ENCODE results near the gene PSG2. TPM values are rescaled to one million over a fixed set of nuclear protein-coding genes. Genes with fewer than 3 reads are reported as not detected.
"Not testable (repeated sequence)": the region's sequence is repeated elsewhere in the genome, so short reads cannot be mapped to it uniquely, and the experiment has no call there.

PSG2 gene
- not detected for total RNA-seq

DNA sequence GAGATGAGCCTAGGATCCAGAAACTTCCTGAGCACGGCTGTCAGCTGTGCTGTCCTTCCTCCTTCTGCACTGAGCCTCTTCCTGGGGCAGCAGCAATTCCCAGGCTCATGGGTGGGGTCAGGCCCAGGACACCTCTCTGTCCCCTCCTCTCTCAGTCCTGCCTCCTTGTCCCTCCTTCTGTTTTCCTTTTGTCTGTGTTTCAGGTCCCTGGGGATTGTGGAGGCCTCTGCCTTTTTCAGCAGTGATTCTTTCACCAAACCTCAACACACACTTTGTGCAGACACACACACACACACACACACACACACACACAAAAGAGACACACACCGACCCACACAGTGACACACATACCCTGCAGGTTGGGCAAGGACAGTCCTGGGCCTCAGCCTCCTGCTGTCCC lies at the start of gene PSG2:
Gene PSG2, minus strand, starts transcription at position 101 of the 400 bp plus-strand sequence. CDS start 132 bp downstream, outside the sequence.
- H3K9me3 Mint-ChIP-seq (ENCODE audit: low read depth); intact Hi-C loops (cut with DNase I, micrococcal nuclease); DNase-seq; POLR2A ChIA-PET; H3K4me3 Mint-ChIP-seq; H3K27me3 Mint-ChIP-seq; CTCF ChIA-PET; H3K4me1 Mint-ChIP-seq; ATAC-seq; H3K27ac Mint-ChIP-seq; H3K36me3 Mint-ChIP-seq (ENCODE audit: low read depth): not testable (repeated sequence)

DNA sequence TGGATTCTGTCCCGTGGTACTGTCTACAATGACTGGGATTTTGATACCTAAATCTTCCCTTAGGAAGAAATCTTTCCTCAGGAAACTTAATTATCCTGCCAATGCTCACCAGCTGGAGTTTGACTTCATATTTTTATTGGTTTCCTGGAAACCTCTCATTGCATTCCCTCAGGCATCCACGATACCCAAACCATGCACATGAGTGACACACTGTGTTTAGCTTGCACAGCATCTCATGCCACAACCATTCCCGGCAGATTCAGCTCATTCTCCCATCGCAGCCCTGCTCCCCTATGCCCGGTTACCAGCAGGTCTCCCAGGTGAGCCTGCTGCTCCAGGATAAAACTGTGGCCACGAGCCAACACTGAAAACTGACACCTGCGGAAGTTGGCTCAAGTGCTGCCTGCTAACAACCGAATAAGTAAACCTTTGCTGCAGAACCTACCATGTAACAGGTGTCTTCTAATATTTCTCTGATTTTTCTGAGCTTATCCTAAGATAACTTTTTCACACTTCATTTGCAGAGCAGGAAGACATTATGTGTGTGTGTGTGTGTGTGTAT lies 48.9 kb upstream of the PSG2 start:
- H3K36me3 Mint-ChIP-seq (ENCODE audit: low read depth); intact Hi-C loops (cut with DNase I, micrococcal nuclease); DNase-seq; H3K27ac Mint-ChIP-seq; CTCF ChIA-PET; H3K9me3 Mint-ChIP-seq (ENCODE audit: low read depth); POLR2A ChIA-PET; H3K4me3 Mint-ChIP-seq; H3K27me3 Mint-ChIP-seq; ATAC-seq; H3K4me1 Mint-ChIP-seq: not testable (repeated sequence)

- ATAC-seq; H3K27ac Mint-ChIP-seq; H3K4me1 Mint-ChIP-seq; H3K36me3 Mint-ChIP-seq (ENCODE audit: low read depth); intact Hi-C loops (cut with DNase I, micrococcal nuclease); H3K9me3 Mint-ChIP-seq (ENCODE audit: low read depth); H3K27me3 Mint-ChIP-seq; POLR2A ChIA-PET; CTCF ChIA-PET; H3K4me3 Mint-ChIP-seq; DNase-seq: not testable (repeated sequence)
Observed at GRCh38 chr19:43129197-43129596, 46.7 kb upstream of the PSG2 start.

- H3K36me3 Mint-ChIP-seq (ENCODE audit: low read depth); H3K9me3 Mint-ChIP-seq (ENCODE audit: low read depth); intact Hi-C loops (cut with DNase I, micrococcal nuclease); H3K4me3 Mint-ChIP-seq; DNase-seq; H3K27me3 Mint-ChIP-seq; H3K27ac Mint-ChIP-seq; ATAC-seq; H3K4me1 Mint-ChIP-seq; POLR2A ChIA-PET: not testable (repeated sequence)
- CTCF ChIA-PET, result interaction anchor here (1.1 kb wide), 1 partner anchor 32 kb away, joined by 3 read pairs; no protein-coding TSS in a partner anchor
Observed at GRCh38 chr19:43127336-43127735, 44.8 kb upstream of the PSG2 start.

DNA sequence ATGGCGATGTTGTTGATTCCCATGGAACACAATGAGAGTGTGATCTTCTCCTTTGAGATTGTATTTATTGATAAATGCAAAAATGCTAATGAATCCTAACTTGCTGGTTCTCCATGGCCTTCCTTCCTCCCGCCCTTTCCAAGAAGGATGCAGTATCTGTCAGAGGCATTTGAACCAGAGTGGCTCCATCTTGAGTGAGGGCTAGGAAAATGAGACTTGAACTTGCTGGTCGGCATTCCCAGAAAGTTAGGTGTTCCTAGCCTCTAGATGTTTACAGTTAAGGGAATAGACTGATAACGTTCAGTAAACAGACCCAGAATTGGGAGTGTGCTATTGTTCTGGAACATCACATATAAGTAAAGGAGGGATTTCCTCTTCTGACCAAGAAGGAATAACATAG lies 44.2 kb upstream of the PSG2 start:
- Mint-ChIP-seq H3K27me3 (peaks cover 2% of the 10 kb centered on the region), H3K9me3 (ENCODE audit: low read depth) (peaks cover 3% of the 10 kb centered on the region), H3K4me1 (no peaks in the 10 kb centered on the region), H3K4me3 (no peak overlapping the region), H3K27ac (no peak overlapping the region), H3K36me3 (ENCODE audit: low read depth) (no peaks in the 10 kb centered on the region)
- ChIA-PET POLR2A (no interaction called here), CTCF (no interaction called here)
- DNase-seq, result no peak
- intact Hi-C loops (cut with DNase I, micrococcal nuclease), result no loop called here
- no peak for ATAC-seq

- ATAC-seq, result no peak
Observed at GRCh38 chr19:43124360-43124759, 41.9 kb upstream of the PSG2 start.

GRCh38 chr19:43120433-43121026 lies 38.0 kb upstream of the PSG2 start:
- H3K36me3 Mint-ChIP-seq (ENCODE audit: low read depth); ATAC-seq; H3K27me3 Mint-ChIP-seq; CTCF ChIA-PET; H3K27ac Mint-ChIP-seq; H3K4me1 Mint-ChIP-seq; H3K4me3 Mint-ChIP-seq; DNase-seq; intact Hi-C loops (cut with DNase I, micrococcal nuclease): not testable (repeated sequence)
- POLR2A ChIA-PET, result interaction anchor here (0.7 kb wide), 1 partner anchor 30 kb away, joined by 3 read pairs; no protein-coding TSS in a partner anchor
- peaks cover 13% of the 10 kb centered on the region for H3K9me3 Mint-ChIP-seq (ENCODE audit: low read depth)

More at GRCh38 chr19:43124360-43124759, 41.9 kb upstream of the PSG2 start:
- no peak for DNase-seq
- Mint-ChIP-seq H3K4me3 (no peak overlapping the region), H3K9me3 (ENCODE audit: low read depth) (peaks cover 2% of the 10 kb centered on the region), H3K27me3 (peaks cover 2% of the 10 kb centered on the region), H3K4me1 (no peaks in the 10 kb centered on the region), H3K36me3 (ENCODE audit: low read depth) (no peaks in the 10 kb centered on the region), H3K27ac (no peak overlapping the region)
- ChIA-PET POLR2A (no interaction called here), CTCF (no interaction called here)
- intact Hi-C loops (cut with DNase I, micrococcal nuclease), result no loop called here

- ATAC-seq; intact Hi-C loops (cut with DNase I, micrococcal nuclease): not testable (repeated sequence)
Observed at GRCh38 chr19:43119526-43119925, 37.0 kb upstream of the PSG2 start.

GRCh38 chr19:43116421-43116820 lies 33.9 kb upstream of the PSG2 start:
- H3K36me3 Mint-ChIP-seq (ENCODE audit: low read depth); H3K4me3 Mint-ChIP-seq; intact Hi-C loops (cut with DNase I, micrococcal nuclease); ATAC-seq; POLR2A ChIA-PET; H3K27ac Mint-ChIP-seq; CTCF ChIA-PET; H3K27me3 Mint-ChIP-seq; H3K4me1 Mint-ChIP-seq; DNase-seq: not testable (repeated sequence)
- H3K9me3 Mint-ChIP-seq (ENCODE audit: low read depth), result peaks cover 25% of the 10 kb centered on the region

More at GRCh38 chr19:43119526-43119925, 37.0 kb upstream of the PSG2 start:
- H3K27ac Mint-ChIP-seq; H3K36me3 Mint-ChIP-seq (ENCODE audit: low read depth); H3K4me3 Mint-ChIP-seq; POLR2A ChIA-PET; H3K4me1 Mint-ChIP-seq; CTCF ChIA-PET; H3K27me3 Mint-ChIP-seq; DNase-seq: not testable (repeated sequence)
- peaks cover 20% of the 10 kb centered on the region for H3K9me3 Mint-ChIP-seq (ENCODE audit: low read depth)

- H3K9me3 Mint-ChIP-seq (ENCODE audit: low read depth), result peaks cover 25% of the 10 kb centered on the region
- H3K27me3 Mint-ChIP-seq; H3K27ac Mint-ChIP-seq; DNase-seq; POLR2A ChIA-PET; ATAC-seq; H3K4me1 Mint-ChIP-seq; H3K4me3 Mint-ChIP-seq; CTCF ChIA-PET; H3K36me3 Mint-ChIP-seq (ENCODE audit: low read depth); intact Hi-C loops (cut with DNase I, micrococcal nuclease): not testable (repeated sequence)
Observed at GRCh38 chr19:43115548-43115947, 33.0 kb upstream of the PSG2 start.

DNA sequence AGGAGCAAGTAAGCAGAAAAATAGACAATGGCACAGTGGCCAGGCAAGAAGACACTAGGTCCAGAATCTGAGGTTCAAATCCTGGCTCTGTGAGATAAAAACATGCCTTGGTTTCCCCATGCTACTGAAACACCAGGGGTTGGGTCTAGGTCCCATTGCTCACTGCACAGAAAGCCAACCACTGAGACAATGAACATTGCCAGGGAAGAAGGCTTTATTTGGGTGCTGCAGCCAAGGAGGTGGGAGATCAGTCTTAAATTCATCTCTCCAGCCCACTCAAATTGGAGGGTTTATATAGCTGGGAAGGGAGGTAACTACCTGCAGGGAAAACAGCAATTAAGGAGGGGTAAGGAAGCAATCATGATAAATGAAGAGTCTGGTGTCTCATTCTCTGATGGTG lies 32.6 kb upstream of the PSG2 start:
- peaks cover 25% of the 10 kb centered on the region for H3K9me3 Mint-ChIP-seq (ENCODE audit: low read depth)
- POLR2A ChIA-PET; H3K4me1 Mint-ChIP-seq; H3K27me3 Mint-ChIP-seq; H3K36me3 Mint-ChIP-seq (ENCODE audit: low read depth); ATAC-seq; CTCF ChIA-PET; DNase-seq; H3K27ac Mint-ChIP-seq; H3K4me3 Mint-ChIP-seq; intact Hi-C loops (cut with DNase I, micrococcal nuclease): not testable (repeated sequence)

- H3K27ac Mint-ChIP-seq; H3K4me1 Mint-ChIP-seq; H3K27me3 Mint-ChIP-seq; H3K4me3 Mint-ChIP-seq; DNase-seq; ATAC-seq; CTCF ChIA-PET; POLR2A ChIA-PET; intact Hi-C loops (cut with DNase I, micrococcal nuclease); H3K36me3 Mint-ChIP-seq (ENCODE audit: low read depth): not testable (repeated sequence)
- H3K9me3 Mint-ChIP-seq (ENCODE audit: low read depth), result peaks cover 25% of the 10 kb centered on the region
Observed at GRCh38 chr19:43114626-43115025, 32.1 kb upstream of the PSG2 start.

All from activated CD4-positive, alpha-beta T cell treated with anti-CD3 and anti-CD28 coated beads for 36 hours (primary cell).